H1 (cell line): Measurements from ENCODE around the gene C2orf66.

Experiments
- BACH1 ChIP-seq: IDR thresholded peaks from 2 replicates; pipeline ENCODE4 v1.6.1; 2012; ENCODE audit warnings: low read length, improper control_type of control experiment
- BRCA1 ChIP-seq: IDR thresholded peaks from 2 replicates; pipeline ENCODE4 v1.6.1; 2012; ENCODE audit warnings: low read depth, low read length, improper control_type of control experiment
- CTCF ChIP-seq, 3 experiments: IDR thresholded peaks; 1 replicate in 2 of 3; 2 replicates in 1 of 3; pipeline versions ENCODE4 v1.5.1 to v1.6.1; 2011; ENCODE audit warnings: low read length in 3 of 3, mild to moderate bottlenecking in 3 of 3, inconsistent platforms in 2 of 3, low read depth in 1 of 3, moderate library complexity in 1 of 3; ENCODE audit not compliant: insufficient read depth in 1 of 3; ENCODE audit errors: control extremely low read depth in 1 of 3
- GABPA ChIP-seq: IDR thresholded peaks from 2 replicates; pipeline ENCODE4 v1.6.1; 2011; ENCODE audit warnings: mild to moderate bottlenecking, low read length, moderate library complexity, borderline replicate concordance; ENCODE audit not compliant: insufficient read depth
- KDM4A ChIP-seq: IDR thresholded peaks from one replicate; pipeline ENCODE4 v1.7.1; 2012; ENCODE audit warnings: low read depth, mild to moderate bottlenecking, moderate library complexity, low read length, inconsistent platforms; ENCODE audit not compliant: severe bottlenecking
- KDM5A ChIP-seq: fragments of 200-600 bp; IDR thresholded peaks from 2 replicates; pipeline ENCODE4 v1.7.1; 2012; ENCODE audit warnings: mild to moderate bottlenecking, low read length, inconsistent platforms, mixed read lengths
- NRF1 ChIP-seq: IDR thresholded peaks from 2 replicates; pipeline ENCODE4 v1.6.1; 2011; ENCODE audit warnings: mild to moderate bottlenecking, low read depth, low read length, improper control_type of control experiment
- PHF8 ChIP-seq: fragments of 200-600 bp; sonication (generic); conservative IDR thresholded peaks from 2 replicates; pipeline ENCODE4 v1.7.1; 2012; ENCODE audit warnings: low read depth, mild to moderate bottlenecking, inconsistent platforms, low read length, moderate library complexity
- RFX5 ChIP-seq: IDR thresholded peaks from 2 replicates; pipeline ENCODE4 v1.6.1; 2011; ENCODE audit warnings: low read depth, low read length, improper control_type of control experiment, borderline replicate concordance
- SP1 ChIP-seq: IDR thresholded peaks from 2 replicates; pipeline ENCODE4 v1.6.1; 2011; ENCODE audit warnings: low read depth, low read length
- TF ChIP-seq, protein P1 (sequence below): IDR thresholded peaks from 2 replicates; pipeline ENCODE4 v1.6.1; 2011; ENCODE audit warnings: low read depth, mild to moderate bottlenecking, low read length; ENCODE audit not compliant: insufficient read depth

- no peak for TF ChIP-seq RFX5
- no peak for TF ChIP-seq BRCA1
- TF ChIP-seq, protein P1, sequence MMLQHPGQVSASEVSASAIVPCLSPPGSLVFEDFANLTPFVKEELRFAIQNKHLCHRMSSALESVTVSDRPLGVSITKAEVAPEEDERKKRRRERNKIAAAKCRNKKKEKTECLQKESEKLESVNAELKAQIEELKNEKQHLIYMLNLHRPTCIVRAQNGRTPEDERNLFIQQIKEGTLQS: no peak
- no peak for TF ChIP-seq GABPA
- no peak for TF ChIP-seq CTCF (IDR thresholded peaks at IDR 0.05; ENCODE audit: control extremely low read depth in 1 of 3, insufficient read depth in 1 of 3, low read depth in 1 of 3, low read length in 3 of 3)
- no peak for TF ChIP-seq KDM5A
- TF ChIP-seq SP1: no peak
- TF ChIP-seq BACH1: no peak
- TF ChIP-seq KDM4A: no peak
- no peak for TF ChIP-seq NRF1
- no peak for TF ChIP-seq PHF8
Measured at GRCh38 chr2:196836440-196836839, 27.3 kb upstream of the C2orf66 start.
